ENCODE data around the gene ZNF330.

The ZNF330 gene

DNA sequence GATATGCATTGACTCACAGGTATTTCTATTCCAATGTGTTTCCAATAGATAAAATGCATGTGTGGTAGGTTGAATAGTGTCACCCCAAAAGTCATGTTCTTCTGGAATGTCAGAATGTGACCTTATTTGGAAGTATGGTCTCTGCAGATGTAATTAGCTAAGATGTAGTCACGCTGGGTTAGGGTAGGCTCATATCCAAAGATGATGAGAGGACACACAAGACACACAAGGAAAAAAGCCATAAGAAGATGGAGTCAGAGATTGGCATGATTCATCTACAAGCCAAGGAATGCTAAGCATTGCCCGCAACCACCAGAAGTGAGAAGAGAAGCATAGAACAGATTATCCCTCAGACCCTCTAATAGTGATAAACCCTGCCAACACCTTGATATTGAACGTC lies 17.5 kb downstream of the ZNF330 start:
- DNase-seq: no peak

DNA sequence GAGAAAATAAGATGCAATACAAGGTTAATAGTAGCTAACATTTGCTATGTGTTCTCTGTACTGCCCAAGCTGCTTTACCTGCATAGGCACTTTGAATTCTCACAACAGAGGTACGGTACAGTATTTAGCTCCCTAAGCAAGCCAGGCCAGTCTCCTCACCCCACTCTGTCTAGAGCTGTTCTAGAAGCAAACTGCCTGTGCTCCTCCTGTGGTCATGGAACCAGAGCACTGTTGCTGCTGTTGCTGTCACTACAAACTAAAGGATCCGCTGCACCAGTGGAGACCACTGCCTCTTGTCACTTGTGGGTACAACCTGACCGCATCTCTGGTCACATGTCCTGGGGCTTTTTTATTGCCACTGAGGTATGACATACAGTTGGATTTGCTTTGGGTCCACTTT lies 19.6 kb downstream of the ZNF330 start:
- no peak for DNase-seq

GRCh38 chr4:141240671-141241070 lies 20.0 kb downstream of the ZNF330 start:
- DNase-seq: no peak

DNA sequence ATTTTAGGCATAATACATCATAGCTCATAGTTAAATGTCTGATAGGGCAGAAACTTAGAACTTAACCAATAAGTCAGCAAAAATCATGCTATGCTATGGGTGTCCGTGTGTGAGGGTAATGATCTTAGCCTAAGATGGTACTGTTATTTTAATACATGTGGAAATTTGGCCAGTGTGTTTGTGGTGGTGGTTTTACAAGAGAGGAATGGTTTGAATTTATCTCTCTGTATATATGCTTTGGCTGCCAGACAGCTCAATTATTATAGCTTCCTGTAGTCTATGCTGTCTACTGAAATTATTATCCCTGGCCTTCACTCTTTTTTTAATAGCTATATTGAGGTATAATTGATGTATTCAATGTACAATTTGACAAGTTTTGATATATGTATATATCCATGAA lies 21.3 kb downstream of the ZNF330 start:
- no peak for DNase-seq

DNA sequence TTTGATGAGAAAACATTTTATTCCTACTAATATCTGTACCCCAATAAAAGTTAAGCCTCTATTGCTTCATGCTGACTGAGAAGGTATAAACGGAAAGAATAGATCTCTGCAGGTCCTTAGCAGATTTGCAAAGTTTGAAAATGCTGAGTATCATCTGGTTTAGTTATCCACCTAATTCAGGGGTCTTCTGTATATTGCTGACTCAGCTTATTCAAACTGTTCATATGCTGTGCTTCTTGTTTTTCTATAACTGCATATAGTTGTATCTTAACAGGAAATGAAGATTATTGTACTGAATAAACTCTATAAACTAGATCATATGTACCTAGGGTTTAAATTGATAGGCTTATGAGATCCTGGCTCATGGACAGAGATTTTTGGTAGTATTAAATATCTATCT lies 23.7 kb downstream of the ZNF330 start:
- DNase-seq: no peak

- no peak for DNase-seq
Observed at GRCh38 chr4:141246243-141246642, 25.5 kb downstream of the ZNF330 start.

DNA sequence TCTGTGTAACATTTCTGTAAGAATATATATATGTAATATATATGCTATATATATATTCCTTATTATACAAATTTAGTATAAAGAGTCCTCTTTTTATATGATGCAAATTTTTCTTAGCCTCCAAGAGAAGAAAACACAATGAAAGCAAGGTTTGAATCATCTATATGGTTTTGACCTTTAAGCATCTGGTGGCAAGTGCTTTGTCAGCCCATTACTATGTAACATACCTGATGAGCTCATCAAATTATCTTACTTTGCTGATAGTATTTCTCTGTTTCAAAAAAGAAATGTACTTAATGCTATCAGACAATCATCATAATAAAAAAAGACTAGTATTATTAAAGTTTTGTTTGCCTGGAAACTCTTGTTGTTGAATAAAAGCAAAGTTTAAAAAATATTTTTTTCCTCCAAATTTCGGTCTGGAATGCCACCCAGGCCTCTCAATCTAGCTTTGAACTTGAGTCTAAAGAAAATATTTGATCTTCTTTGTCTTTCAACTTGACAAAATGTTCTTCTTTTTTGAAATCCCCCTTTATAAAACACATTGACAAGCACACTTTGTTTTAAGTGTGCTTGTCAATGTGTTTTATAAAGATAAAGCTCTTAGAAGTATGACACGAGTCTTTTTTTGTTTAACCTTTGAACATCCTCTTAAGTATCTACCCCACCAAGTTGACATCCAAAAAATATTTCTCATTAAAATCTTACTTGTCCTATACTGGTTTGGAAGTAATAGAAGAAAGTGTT lies 26.2 kb downstream of the ZNF330 start:
- DNase-seq: no peak

DNA sequence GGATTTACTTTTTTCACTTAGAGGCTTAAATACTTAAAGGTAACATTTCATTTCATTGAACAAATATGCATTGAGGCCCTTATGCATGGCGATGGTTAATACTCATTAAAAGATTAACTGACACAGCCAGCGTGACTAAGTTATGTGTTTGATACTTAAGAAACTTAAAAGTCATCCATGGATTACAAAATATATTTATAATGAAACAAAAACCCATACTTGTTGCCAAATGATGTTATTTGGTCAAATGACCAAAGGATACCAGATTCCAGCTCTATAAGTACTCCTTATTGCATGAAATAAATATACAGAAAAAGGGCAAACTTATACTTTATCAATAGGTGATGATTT lies 26.7 kb downstream of the ZNF330 start:
- DNase-seq: no peak

DNA sequence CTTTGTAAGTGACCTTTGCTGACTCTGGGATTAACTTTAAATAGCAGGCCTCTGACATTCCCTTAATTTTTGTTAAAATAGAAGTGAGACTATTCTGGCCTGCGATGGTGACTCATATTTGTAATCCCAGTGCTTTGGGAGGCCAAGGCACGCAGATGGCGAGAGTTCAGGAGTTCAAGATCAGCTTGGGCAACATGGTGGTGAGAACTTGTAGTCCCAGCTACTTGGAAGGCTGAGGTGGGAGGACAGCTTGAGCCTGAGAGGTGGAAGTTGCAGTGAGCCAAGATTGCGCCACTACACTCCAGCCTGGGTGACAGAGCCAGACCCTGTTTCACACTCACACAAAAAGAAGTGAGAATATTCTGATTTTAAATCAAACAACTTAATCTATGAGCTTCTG lies 27.3 kb downstream of the ZNF330 start:
- no peak for DNase-seq

DNA sequence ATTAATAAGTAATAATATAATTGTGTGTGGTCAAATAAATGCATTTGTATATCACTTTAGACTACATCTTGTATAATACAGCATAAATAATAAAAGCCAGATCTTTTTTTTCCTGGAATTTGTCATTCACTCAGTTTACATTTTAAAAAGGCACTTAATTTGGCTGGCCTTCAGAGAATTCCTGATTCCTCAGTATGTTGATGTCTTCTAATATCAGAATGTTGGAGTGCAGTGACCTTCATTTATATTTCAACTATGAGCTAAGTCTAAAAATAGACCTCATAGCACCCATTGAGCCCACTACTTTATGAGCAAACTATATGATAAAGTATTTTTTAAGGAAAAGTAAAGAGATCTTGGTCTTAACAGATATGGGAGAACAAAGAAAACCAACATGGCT lies 27.8 kb downstream of the ZNF330 start:
- no peak for DNase-seq

DNA sequence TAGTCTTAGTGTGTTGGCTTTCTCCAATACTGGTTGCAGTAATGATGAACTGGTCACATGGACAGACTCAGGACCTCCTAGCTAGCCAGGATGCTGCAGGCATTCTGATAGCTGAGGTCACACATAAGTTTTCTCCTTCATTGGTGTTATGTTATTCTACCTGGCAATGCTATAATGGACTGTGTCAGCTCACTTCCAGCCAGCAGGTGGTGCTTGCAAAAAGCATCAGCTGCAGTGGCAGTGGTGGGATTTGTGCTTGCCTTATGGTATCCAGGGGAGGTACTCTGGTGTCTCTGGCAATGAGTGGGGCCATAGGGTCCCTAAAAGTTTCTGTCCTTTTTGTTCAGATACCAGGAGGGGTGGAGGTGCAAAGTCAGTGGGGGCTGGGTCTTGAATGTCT lies 33.6 kb downstream of the ZNF330 start:
- no peak for DNase-seq

DNA sequence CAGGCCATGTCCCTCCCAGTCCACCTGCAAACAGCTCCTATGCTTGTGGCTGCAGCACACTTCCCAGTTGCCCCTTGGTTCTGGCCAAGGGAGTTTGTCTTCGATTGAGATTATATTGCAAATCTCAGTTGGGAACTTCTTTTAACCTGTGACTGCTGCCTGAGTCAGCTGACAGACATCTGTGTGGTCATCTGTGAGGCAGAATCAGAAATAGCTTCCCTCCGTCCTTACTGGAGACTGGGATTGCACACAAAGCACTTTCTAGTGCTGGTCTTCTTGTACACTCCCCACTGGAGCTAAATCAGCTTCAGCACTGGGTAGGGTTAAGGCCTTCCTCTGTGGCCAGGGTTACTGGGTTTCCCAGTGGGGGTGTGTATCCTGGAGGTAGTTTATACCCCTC lies 34.3 kb downstream of the ZNF330 start:
- no peak for DNase-seq

- no peak for DNase-seq
Observed at GRCh38 chr4:141258558-141258957, 37.9 kb downstream of the ZNF330 start.

- DNase-seq: no peak
Observed at GRCh38 chr4:141275834-141276233, 55.1 kb downstream of the ZNF330 start.

- no peak for DNase-seq
Observed at GRCh38 chr4:141283152-141283551, 62.5 kb downstream of the ZNF330 start.

DNA sequence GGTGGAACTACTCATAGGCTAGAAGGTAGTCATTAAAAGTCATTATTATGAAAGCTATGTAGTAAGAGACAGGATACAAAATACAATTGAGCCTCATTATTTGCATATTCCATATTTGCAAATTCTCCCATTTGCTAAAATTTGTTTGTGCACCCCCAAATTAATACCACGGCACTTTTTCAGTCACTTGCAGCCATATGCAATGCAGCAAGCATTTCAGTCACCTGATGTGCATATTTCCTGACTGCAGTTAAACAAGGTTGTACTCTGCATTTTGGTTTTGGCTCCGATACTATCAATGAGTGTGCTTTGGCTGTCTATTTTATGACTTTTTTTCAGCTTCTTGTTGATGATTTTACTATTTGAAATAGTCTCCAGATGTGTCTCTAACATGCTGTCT lies 62.9 kb downstream of the ZNF330 start:
- no peak for DNase-seq
